Esophagus muscularis mucosa (tissue), 4 donors: ENCODE measurements around the gene RNF213.

Experiments used
- CTCF ChIP-seq, 3 experiments: fragments of 200-600 bp in 2 of 3; fragments of 450-650 bp in 1 of 3; sonication (generic) in 2 of 3; IDR thresholded peaks; one replicate each; pipeline ENCODE4 v1.5.1; 2017 to 2019; ENCODE audit warnings: antibody characterized with exemption in 3 of 3, mild to moderate bottlenecking in 2 of 3, moderate library complexity in 1 of 3
- EP300 ChIP-seq: sonication (generic); formaldehyde crosslinking; IDR thresholded peaks from one replicate; pipeline ENCODE4 v1.6.1; 2017; ENCODE audit warnings: antibody characterized with exemption
- POLR2A ChIP-seq: fragments of 450-650 bp; IDR thresholded peaks from one replicate; pipeline ENCODE4 v1.6.1; 2017; ENCODE audit warnings: antibody characterized with exemption, moderate library complexity, mild to moderate bottlenecking, low read depth

GRCh38 chr17:80362428-80363119 is 101.9 kb downstream of the RNF213 start:
- TF ChIP-seq CTCF (IDR thresholded peaks at IDR 0.05), result no peak
- TF ChIP-seq POLR2A, result no peak
- no peak for TF ChIP-seq EP300
